GM20000 (cell line): ENCODE data around the gene USP2.

ENCODE experiments used
- DNase-seq: peaks from one replicate; pipeline ENCODE4 v3.0.0; 2012; ENCODE audit warnings: low spot score
- TF ChIP-seq, protein P1 (sequence below): IDR thresholded peaks from 2 replicates; pipeline ENCODE4 v1.5.1; 2012; ENCODE audit warnings: mild to moderate bottlenecking, control low read depth; ENCODE audit errors: extremely low read depth, missing control alignments

USP2 gene

DNA sequence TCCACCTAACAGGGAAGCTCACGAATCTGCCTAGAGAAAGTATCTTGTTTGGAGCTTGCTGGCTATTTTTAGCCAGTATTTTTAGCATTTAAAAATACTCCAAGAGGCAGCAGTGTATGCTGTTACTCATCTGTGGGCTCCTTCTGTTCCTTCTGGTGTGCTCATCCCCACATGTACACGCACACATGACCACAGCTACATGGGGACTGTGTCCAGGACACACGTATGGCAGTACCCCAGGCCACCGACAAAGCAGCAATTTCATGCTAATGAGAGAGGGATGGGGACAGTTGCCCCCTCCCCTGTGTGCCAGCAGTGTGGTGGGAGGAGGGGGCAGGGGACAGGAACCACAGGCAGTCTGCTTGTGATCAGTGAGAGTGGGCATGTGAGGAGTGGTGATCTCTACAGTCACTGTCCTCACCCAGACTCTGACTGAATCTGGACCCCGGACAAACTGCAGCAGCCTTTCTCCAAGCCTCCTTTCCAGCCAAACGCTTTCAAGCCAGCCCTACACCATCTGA, 16.4 kb downstream of the USP2 start:
- TF ChIP-seq, protein P1, sequence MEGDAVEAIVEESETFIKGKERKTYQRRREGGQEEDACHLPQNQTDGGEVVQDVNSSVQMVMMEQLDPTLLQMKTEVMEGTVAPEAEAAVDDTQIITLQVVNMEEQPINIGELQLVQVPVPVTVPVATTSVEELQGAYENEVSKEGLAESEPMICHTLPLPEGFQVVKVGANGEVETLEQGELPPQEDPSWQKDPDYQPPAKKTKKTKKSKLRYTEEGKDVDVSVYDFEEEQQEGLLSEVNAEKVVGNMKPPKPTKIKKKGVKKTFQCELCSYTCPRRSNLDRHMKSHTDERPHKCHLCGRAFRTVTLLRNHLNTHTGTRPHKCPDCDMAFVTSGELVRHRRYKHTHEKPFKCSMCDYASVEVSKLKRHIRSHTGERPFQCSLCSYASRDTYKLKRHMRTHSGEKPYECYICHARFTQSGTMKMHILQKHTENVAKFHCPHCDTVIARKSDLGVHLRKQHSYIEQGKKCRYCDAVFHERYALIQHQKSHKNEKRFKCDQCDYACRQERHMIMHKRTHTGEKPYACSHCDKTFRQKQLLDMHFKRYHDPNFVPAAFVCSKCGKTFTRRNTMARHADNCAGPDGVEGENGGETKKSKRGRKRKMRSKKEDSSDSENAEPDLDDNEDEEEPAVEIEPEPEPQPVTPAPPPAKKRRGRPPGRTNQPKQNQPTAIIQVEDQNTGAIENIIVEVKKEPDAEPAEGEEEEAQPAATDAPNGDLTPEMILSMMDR, result no peak
- DNase-seq, result no peak

DNA sequence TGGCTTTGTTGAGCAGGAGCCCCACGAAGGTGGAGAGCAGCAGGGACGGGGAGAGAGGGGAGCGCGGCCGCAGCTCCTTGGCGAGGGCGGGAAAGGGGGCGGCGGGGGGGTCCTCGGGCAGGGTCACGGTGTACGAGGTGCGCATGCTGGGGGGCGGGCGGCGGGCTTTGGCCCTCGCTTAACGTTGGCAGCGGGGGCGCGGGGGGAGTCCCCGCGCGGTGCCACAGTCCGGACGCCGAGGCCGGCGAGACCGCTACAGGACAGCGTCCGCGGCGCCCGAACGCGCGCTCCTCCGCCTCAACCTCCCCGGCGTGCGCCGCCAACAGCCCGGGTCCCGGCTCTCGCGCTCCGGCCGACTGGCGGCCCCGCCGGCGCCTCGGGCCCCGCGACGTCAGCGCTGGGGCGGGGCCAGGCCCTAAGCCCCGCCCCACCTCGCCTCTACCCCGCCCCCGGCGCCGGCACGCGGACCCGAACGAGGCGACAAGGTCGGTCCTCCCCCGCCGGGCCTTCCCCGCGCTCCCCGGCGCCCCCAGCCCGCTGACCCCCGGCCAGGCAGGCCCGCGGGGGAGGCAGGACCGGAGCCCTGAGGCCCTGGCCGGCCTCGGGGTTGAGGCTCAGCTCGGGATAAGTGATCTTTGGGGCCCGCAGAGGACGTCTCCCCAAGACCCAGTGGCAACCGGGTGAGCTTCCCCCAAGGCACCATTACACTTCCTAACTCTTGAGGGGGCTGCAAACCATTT, 17.5 kb downstream of the USP2 start:
- TF ChIP-seq, protein P1, result no peak
- DNase-seq, result peak; percentile 89

DNA sequence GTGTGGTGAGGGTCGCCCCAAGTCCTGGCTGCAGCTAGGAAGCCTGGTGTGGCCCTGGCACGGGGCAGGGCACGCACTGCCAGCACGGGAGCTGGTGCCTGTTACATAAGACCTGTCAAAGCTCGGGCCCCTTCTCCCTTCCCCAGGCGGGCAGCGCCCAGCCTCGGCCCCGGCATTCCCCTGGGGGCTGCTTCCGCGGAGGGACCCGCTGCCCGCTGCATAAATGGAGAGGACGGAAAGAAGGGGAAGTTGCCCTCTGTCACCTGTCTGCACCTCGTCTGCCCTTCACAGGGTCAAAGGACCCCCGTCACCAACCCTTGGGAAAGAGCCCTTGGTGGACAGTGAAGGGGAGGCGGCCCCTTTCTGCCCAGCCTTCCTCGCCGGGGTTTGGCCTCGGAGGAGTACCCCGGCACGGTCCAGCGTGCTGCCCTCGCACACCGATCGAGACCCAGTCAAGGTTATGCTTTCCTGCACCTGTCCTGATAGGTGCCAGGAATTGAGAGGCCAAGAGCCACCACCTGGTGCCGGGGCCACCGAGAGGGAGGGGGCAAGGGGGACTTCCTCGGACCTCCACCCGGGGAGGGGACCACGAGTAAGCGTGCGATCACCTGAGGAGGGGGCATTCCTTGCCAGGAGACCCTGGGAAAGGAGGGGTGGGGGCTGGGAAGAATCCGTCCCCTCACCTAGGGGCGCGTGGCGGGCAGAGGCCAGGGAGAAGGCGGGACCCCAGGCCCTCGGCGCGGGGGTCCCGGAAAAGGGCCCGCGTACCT, 18.2 kb downstream of the USP2 start:
- DNase-seq, result no peak
- TF ChIP-seq, protein P1, result no peak

DNA sequence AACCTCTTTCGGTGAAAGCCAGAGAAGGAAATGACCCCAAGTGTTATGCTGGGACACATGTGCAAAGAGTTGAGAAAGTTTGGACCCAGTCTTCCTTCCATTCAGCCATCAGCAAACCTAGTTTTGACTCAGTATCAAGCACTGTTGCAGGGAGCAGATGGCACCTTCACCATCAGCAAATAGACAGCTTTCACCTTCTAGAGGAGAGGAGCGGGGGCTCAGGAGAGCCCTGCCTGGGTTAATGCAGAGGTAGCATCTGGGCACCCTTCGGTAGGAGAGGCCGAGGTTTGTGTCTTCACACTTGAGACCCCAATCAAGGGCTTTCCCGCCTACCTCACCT, 18.8 kb downstream of the USP2 start:
- TF ChIP-seq, protein P1, result no peak
- no peak for DNase-seq

DNA sequence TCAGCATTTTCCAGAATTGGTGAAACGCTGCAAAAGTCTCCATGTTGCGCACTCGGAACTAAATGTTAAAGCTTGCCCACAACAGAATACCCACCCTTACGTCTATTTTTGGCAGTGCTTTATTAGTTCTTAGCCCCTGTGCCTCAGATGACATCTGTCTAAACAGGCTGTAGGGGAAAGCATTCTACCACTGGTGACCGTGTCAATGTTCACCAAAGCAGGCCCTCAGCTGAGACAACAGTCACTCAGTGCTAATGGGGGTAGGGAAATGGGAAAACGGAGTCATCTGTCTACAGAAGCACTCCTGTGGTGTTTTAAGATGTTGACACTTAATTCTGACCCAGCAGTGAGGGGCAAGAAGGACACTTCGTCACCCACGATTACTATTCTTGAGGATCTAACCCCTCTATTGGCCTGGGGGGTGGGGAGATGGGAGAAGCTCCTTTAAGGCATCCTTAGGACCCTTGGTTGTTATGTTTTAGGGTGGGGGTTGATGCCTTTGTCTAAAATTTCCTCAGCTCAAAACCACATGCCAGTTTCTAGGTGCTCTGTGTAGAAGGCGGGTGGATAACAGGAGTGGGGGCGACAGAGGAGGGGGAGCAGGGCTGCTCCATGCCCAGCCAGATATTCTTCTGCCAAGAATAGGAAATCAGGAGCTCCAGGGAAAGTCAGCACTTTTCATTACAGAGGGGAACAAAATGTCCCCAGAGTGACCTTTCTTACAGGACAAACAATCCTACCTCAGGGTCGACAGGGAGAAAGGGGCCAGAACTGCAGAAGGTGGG, 19.4 kb downstream of the USP2 start:
- TF ChIP-seq, protein P1, result no peak
- DNase-seq, result no peak

DNA sequence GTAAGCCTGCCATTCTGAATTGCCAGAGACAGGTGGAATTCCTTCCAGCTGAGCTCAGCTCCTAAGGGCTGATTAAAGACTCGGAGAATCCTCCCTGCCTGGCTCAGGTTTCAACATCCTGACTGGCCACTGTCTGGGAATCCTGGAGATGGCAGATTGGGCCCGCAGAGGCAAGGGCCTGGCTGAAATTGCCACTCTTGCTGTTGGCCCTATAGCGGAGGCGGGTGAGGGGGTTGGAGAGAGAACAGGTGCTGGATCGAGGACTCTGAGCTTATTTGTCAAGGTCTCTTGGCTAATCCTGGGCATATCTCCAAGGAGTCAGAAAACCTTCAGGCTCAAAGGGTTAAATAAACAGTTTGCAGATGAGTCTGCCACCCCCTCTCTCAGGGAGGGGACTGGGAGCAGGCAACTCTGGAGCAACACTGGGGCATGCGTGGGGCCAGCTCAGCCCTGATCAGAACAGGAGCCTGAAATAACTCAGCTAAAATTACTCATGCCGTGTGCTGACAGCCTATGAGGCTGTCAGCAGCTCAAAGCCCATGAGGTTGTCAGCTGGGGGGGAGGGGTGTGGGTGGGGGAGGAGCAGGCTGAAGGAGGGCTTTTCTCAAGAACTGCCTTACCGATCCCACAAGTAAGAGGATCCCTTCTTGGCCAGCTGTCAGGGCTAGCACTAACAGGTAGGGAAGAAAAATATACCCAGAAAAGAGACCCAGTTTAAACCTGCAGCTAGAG, 20.3 kb downstream of the USP2 start:
- no peak for DNase-seq
- TF ChIP-seq, protein P1, result no peak
